ENCODE data around the gene ZNF559. TPM values are rescaled to one million over a fixed set of nuclear protein-coding genes. Genes with fewer than 3 reads are reported as not detected.

Gene ZNF559
- total and polyA plus RNA-seq, 2 of the 8 experiments (the other 6 are each of a cell fraction or from before 2014, with no cell fraction given) = 10.2 to 17.6 TPM

DNA sequence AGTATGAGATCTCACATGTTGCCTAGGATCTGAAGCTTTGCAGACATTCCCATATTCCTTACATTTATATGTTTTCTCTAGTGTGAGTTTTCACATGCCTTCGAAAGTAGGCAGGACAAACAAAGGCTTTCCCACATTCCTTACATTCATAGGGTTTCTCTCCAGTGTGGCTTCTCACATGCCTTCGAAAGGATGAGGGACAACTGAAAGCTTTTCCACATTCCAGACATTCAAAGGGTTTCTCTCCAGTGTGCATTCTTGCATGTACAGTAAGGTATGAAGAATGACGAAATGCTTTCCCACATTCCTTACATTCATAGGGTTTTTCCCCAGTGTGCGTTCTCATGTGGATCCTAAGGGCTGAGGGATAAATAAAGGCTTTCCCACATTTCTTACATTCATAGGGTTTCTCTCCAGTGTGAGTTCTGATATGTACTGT, 28.5 kb upstream of the ZNF559 start (continued):
- TF ChIP-seq ZNF274 (IDR thresholded peaks at IDR 0.05; ENCODE audit: borderline replicate concordance, extremely low read depth, low read length) = peak; percentile 94

Measured in H1 (cell line).